ENCODE measurements around the gene COPG1. TPM values are rescaled to one million over a fixed set of nuclear protein-coding genes. Genes with fewer than 3 reads are reported as not detected.

The COPG1 gene
- total and polyA plus RNA-seq, 11 donors, result 78.6 to 121 (median 93.9) TPM

- Histone ChIP-seq H3K36me3 (peaks cover 0 to 100% (median 98%) of the 10 kb centered on the region in 9 donors), H3K9me3 (no peaks in the 10 kb centered on the region), H3K4me3 (no peak overlapping the region), H3K27me3 (no peaks in the 10 kb centered on the region), H3K27ac (peak overlapping the region in 6 of 12 donors; percentile 10 to 64 (median 50)), H3K4me1 (peaks cover 0 to 28% (median 9%) of the 10 kb centered on the region in 12 donors)
- TF ChIP-seq, protein P1, sequence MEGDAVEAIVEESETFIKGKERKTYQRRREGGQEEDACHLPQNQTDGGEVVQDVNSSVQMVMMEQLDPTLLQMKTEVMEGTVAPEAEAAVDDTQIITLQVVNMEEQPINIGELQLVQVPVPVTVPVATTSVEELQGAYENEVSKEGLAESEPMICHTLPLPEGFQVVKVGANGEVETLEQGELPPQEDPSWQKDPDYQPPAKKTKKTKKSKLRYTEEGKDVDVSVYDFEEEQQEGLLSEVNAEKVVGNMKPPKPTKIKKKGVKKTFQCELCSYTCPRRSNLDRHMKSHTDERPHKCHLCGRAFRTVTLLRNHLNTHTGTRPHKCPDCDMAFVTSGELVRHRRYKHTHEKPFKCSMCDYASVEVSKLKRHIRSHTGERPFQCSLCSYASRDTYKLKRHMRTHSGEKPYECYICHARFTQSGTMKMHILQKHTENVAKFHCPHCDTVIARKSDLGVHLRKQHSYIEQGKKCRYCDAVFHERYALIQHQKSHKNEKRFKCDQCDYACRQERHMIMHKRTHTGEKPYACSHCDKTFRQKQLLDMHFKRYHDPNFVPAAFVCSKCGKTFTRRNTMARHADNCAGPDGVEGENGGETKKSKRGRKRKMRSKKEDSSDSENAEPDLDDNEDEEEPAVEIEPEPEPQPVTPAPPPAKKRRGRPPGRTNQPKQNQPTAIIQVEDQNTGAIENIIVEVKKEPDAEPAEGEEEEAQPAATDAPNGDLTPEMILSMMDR (IDR thresholded peaks at IDR 0.05), result no peak
- TF ChIP-seq POLR2A (IDR thresholded peaks at IDR 0.05), result no peak
- ATAC-seq (peak; percentile 44 to 80 (median 58)), DNase-seq (peak in 2 of 5 donors; percentile 30 to 42)
- 51 to 63% (median 57%) methylated on average over 6 of the region's 6 CpGs for WGBS, 4 donors
- intact Hi-C loops (cut with DNase I), result no loop called here
These were observed 6.9 kb downstream of the COPG1 start for GRCh38 chr3:129256270-129256669.

GRCh38 chr3:129257609-129258008 lies 8.2 kb downstream of the COPG1 start:
- Histone ChIP-seq H3K27me3 (no peaks in the 10 kb centered on the region), H3K36me3 (peaks cover 0 to 100% (median 100%) of the 10 kb centered on the region in 9 donors), H3K4me1 (peaks cover 0 to 16% (median 2%) of the 10 kb centered on the region in 12 donors), H3K4me3 (no peak overlapping the region), H3K9me3 (no peaks in the 10 kb centered on the region), H3K27ac (peak overlapping the region in 1 of 12 donors; percentile 55)
- 88 to 92% (median 90%) methylated on average over 11 of the region's 11 CpGs for WGBS, 4 donors
- no peak for DNase-seq
- ATAC-seq, result peak in 2 of 4 donors; percentile 22 to 38
- intact Hi-C loops (cut with DNase I), result no loop called here
- no peak for TF ChIP-seq POLR2A (IDR thresholded peaks at IDR 0.05)
- TF ChIP-seq, protein P1 (IDR thresholded peaks at IDR 0.05), result no peak

- Histone ChIP-seq H3K4me3 (no peak overlapping the region), H3K4me1 (peaks cover 0 to 16% (median 2%) of the 10 kb centered on the region in 12 donors), H3K27ac (no peak overlapping the region), H3K36me3 (peaks cover 0 to 100% (median 100%) of the 10 kb centered on the region in 9 donors), H3K27me3 (no peaks in the 10 kb centered on the region), H3K9me3 (no peaks in the 10 kb centered on the region)
- TF ChIP-seq POLR2A (IDR thresholded peaks at IDR 0.05), result no peak
- TF ChIP-seq, protein P1 (IDR thresholded peaks at IDR 0.05), result no peak
- DNase-seq (no peak), ATAC-seq (no peak)
- intact Hi-C loops (cut with DNase I), result no loop called here
- WGBS, 4 donors, result 84 to 94% (median 92%) methylated on average over 6 to 7 of the region's 7 CpGs
These were observed 10.4 kb downstream of the COPG1 start for GRCh38 chr3:129259612-129260477.

GRCh38 chr3:129260606-129261005 lies 11.2 kb downstream of the COPG1 start:
- no peak overlapping the region for H3K4me3 ChIP-seq
- no peaks in the 10 kb centered on the region for H3K27me3 ChIP-seq
- 93 to 98% (median 96%) methylated on average over 6 to 11 of the region's 11 CpGs for WGBS, 4 donors
- H3K27ac ChIP-seq, result no peak overlapping the region
- no peaks in the 10 kb centered on the region for H3K9me3 ChIP-seq
- DNase-seq, result no peak
- intact Hi-C loops (cut with DNase I), result no loop called here
- H3K4me1 ChIP-seq, result peaks cover 0 to 15% (median 2%) of the 10 kb centered on the region in 12 donors
- ATAC-seq, result no peak
- peaks cover 0 to 100% (median 100%) of the 10 kb centered on the region in 9 donors for H3K36me3 ChIP-seq
- TF ChIP-seq POLR2A (IDR thresholded peaks at IDR 0.05), result no peak
- TF ChIP-seq, protein P1 (IDR thresholded peaks at IDR 0.05), result no peak
